ENCODE results near the gene PDE6D.

GRCh38 chr2:231816327-231817026, 35.4 kb upstream of the PDE6D start:
- TF ChIP-seq CTCF (IDR thresholded peaks at IDR 0.05), result no peak
- TF ChIP-seq POLR2A (IDR thresholded peaks at IDR 0.05), result no peak

Measured in lower leg skin (tissue), 3 donors.